K562 (cell line): Measurements from ENCODE around the gene DNAH1. TPM values are rescaled to one million over a fixed set of nuclear protein-coding genes. Genes with fewer than 3 reads are reported as not detected.

Experiments
- ATAC-seq: fragments of 200-7000 bp; cut with Tn5 transposase; 3 replicates; pipeline ENCODE4 v1.9.1; 2020; ENCODE audit warnings: moderate library complexity
- BruUV-seq: library from RNA; stranded (reverse); fragments of 400-500 nt; replicated peaks from 2 replicates; lab custom pipeline; 2021; lab: Mats Ljungman, UMichigan
- CTCF ChIA-PET: fragments of 300-600 bp; formaldehyde crosslinking; extraction: SDS; loops from one replicate; lab custom pipeline; 2021; ENCODE audit warnings: low intra/inter-chr PET ratio; lab: Yijun Ruan, JAX
- POLR2A ChIA-PET: fragments of 300-600, 350-650 bp; sonication (Branson Sonifier 250); formaldehyde crosslinking; extraction: SDS; loops from one replicate; lab custom pipeline; 2021; ENCODE audit warnings: antibody characterized with exemption, inconsistent platforms; lab: Yijun Ruan, JAX
- DNase-seq, 4 experiments: peaks; one replicate each; pipeline versions ENCODE4 v3.0.0 to v3.0.0-alpha.2; 2011 to 2018; ENCODE audit warnings: low spot score in 3 of 4, mixed read lengths in 3 of 4; ENCODE audit errors: extremely low read depth in 1 of 4
- FAIRE-seq: peaks from 2 replicates; lab custom pipeline; 2011; peaks lifted over from hg19 to GRCh38; lab: Jason Lieb, UNC
- H2AFZ ChIP-seq: 2 replicates; pipeline ENCODE4 v1.6.0; 2011; ENCODE audit warnings: low read depth, low read length, control low read depth, inconsistent platforms
- H3K27ac ChIP-seq: fragments of 200-600 bp; 3 replicates; pipeline ENCODE4 v1.8.0; 2011; ENCODE audit warnings: low read depth, mild to moderate bottlenecking, control low read depth, inconsistent platforms, low read length, moderate library complexity, mixed read lengths; ENCODE audit errors: extremely low read depth
- H3K27me3 ChIP-seq, 2 experiments: fragments of 300-600 bp in 1 of 2; 2 replicates in 1 of 2; 3 replicates in 1 of 2; pipeline versions ENCODE4 v1.6.0 to v1.8.0; 2011; ENCODE audit warnings: inconsistent platforms in 2 of 2, low read length in 2 of 2, mild to moderate bottlenecking in 1 of 2, mixed read lengths in 1 of 2, moderate library complexity in 1 of 2; ENCODE audit not compliant: control insufficient read depth in 2 of 2, insufficient read depth in 2 of 2
- H3K36me3 ChIP-seq: fragments of 300-600 bp; 3 replicates; pipeline ENCODE4 v1.8.0; 2011; ENCODE audit warnings: mild to moderate bottlenecking, low read length, inconsistent platforms; ENCODE audit not compliant: control insufficient read depth, insufficient read depth
- H3K4me1 ChIP-seq, 2 experiments: fragments of 200-600 bp in 1 of 2; replicated peaks in 1 of 2; 2 replicates in 1 of 2; 3 replicates in 1 of 2; pipeline versions ENCODE4 v1.5.1 to v1.8.0; 2011; ENCODE audit warnings: inconsistent platforms in 2 of 2, low read length in 2 of 2, mild to moderate bottlenecking in 1 of 2, mixed read lengths in 1 of 2, moderate library complexity in 1 of 2; ENCODE audit not compliant: control insufficient read depth in 2 of 2, insufficient read depth in 2 of 2
- H3K4me2 ChIP-seq: 2 replicates; pipeline ENCODE4 v1.6.1; 2011; ENCODE audit warnings: low read length, control low read depth, inconsistent platforms, mixed read lengths; ENCODE audit not compliant: insufficient read depth
- H3K4me3 ChIP-seq: fragments of 200-600 bp; sonication (generic), shearing (Covaris generic); 2 replicates; pipeline ENCODE4 v1.5.1; 2016; ENCODE audit warnings: control low read depth, inconsistent platforms
- H3K79me2 ChIP-seq: fragments of 200-600 bp; 3 replicates; pipeline ENCODE4 v1.8.0; 2011; ENCODE audit warnings: low read length, inconsistent platforms; ENCODE audit not compliant: control insufficient read depth, insufficient read depth
- H3K9ac ChIP-seq, 2 experiments: 2 replicates each; pipeline versions ENCODE4 v1.6.0 to v1.6.1; 2011; ENCODE audit warnings: low read depth in 2 of 2, low read length in 2 of 2, control low read depth in 1 of 2, inconsistent platforms in 1 of 2, mild to moderate bottlenecking in 1 of 2, mixed read lengths in 1 of 2; ENCODE audit not compliant: insufficient read depth in 1 of 2
- H3K9me1 ChIP-seq: one replicate; pipeline ENCODE4 v1.6.0; 2011; ENCODE audit warnings: inconsistent platforms, mild to moderate bottlenecking, low read length, moderate library complexity; ENCODE audit not compliant: control insufficient read depth, insufficient read depth
- H3K9me3 ChIP-seq: replicated peaks from 2 replicates; pipeline ENCODE4 v1.5.1; 2011; ENCODE audit warnings: low read depth, low read length, inconsistent platforms; ENCODE audit not compliant: control insufficient read depth, insufficient read depth
- H4K20me1 ChIP-seq: replicated peaks from 2 replicates; pipeline ENCODE4 v1.6.1; 2011; ENCODE audit warnings: low read length, inconsistent platforms, mixed read lengths; ENCODE audit not compliant: control insufficient read depth, insufficient read depth
- ELF1 ChIP-seq: fragments of 200-800 bp; sonication (Bioruptor generic); IDR thresholded peaks from 2 replicates; pipeline ENCODE4 v1.6.1; 2016; ENCODE audit warnings: missing genetic modification characterization, missing compliant biosample characterization
- ETS1 ChIP-seq: conservative IDR thresholded peaks from 2 replicates; pipeline ENCODE4 v1.6.1; 2011; ENCODE audit warnings: low read depth, mild to moderate bottlenecking, low read length; ENCODE audit not compliant: control insufficient read depth
- GTF3C2 ChIP-seq: IDR thresholded peaks from 3 replicates; pipeline ENCODE4 v1.6.1; 2011; ENCODE audit warnings: borderline replicate concordance, mild to moderate bottlenecking, moderate library complexity; ENCODE audit not compliant: insufficient read length; ENCODE audit errors: extremely low read depth
- HES1 ChIP-seq: fragments of 450-650 bp; IDR thresholded peaks from 2 replicates; pipeline ENCODE4 v1.6.1; 2016; ENCODE audit warnings: low read depth, mild to moderate bottlenecking, moderate library complexity
- LARP7 ChIP-seq: fragments of 450-650 bp; IDR thresholded peaks from 2 replicates; pipeline ENCODE4 v1.6.1; 2016
- SP1 ChIP-seq: sonication (generic); formaldehyde crosslinking; IDR thresholded peaks from 2 replicates; pipeline ENCODE4 v1.8.1; 2022; ENCODE audit warnings: mild to moderate bottlenecking, missing genetic modification reagents
- TGIF2 ChIP-seq: sonication (generic); formaldehyde crosslinking; IDR thresholded peaks from 2 replicates; pipeline ENCODE4 v1.8.1; 2022; ENCODE audit warnings: mild to moderate bottlenecking, missing genetic modification reagents, moderate library complexity
- ZBTB1 ChIP-seq: sonication (generic); formaldehyde crosslinking; IDR thresholded peaks from 2 replicates; pipeline ENCODE4 v1.8.1; 2023; ENCODE audit warnings: missing genetic modification reagents, low read depth, mild to moderate bottlenecking, borderline replicate concordance
- WGBS: fragments of 100-300 bp; shearing (Covaris generic); methylation state at CpG from one replicate; pipeline ENCODE4 v1.1.6; 2016; ENCODE audit warnings: low coverage, mixed read lengths; ENCODE audit not compliant: insufficient coverage; ENCODE audit errors: missing lambda C conversion rate; 5-methylcytosine and 5-hydroxymethylcytosine counted together
- in situ Hi-C: fragments of 300-500 bp; cut with MboI; formaldehyde crosslinking; loops from 4 replicates; pipeline ENCODE4 v1.15.0; 2018; ENCODE audit warnings: inconsistent platforms, mixed read lengths
- intact Hi-C: fragments of 100-400 bp; cut with micrococcal nuclease; formaldehyde crosslinking; loops from 2 replicates; pipeline ENCODE4 v1.14.2; 2022
- polyA plus RNA-seq, 8 experiments: library from polyadenylated mRNA; depleted of rRNA in 4 of 8; stranded (reverse) in 5 of 8; unstranded in 3 of 8; fragments of >200 nt; fragmentation: Nextera tagmentation in 2 of 8; fragmentation: Illumina TruSeq in 1 of 8; extraction: Ambion mirVana in 2 of 8; extraction: Trizol in 1 of 8; gene quantifications; 2 replicates each; pipeline versions ENCODE4 v1.2.1 to v1.2.3, GENCODE V29; 2011 to 2014; ENCODE audit warnings: inconsistent platforms in 1 of 8, missing spikeins in 1 of 8
- total RNA-seq, 7 experiments: library from RNA; depleted of rRNA in 6 of 7; stranded (reverse); fragments of >200 nt in 6 of 7; fragmentation: Illumina TruSeq in 2 of 7; extraction: Trizol in 2 of 7; gene quantifications; 2 replicates each; pipeline versions ENCODE4 v1.2.1 to v1.2.3, GENCODE V29; 2011 to 2021; ENCODE audit warnings: low replicate concordance in 1 of 7

Gene DNAH1
- total and polyA plus RNA-seq, 9 of the 15 experiments (the other 6 are each of a cell fraction or from before 2014, with no cell fraction given) = 0.04 to 0.84 (median 0.50) TPM

GRCh38 chr3:52302426-52303145 is 13.5 kb upstream of the DNAH1 start (continued):
- TF ChIP-seq SP1 (CRISPR knock-in tag) = no peak
- no peak for TF ChIP-seq ZBTB1 (CRISPR knock-in tag)
- no peak for TF ChIP-seq ETS1
- TF ChIP-seq ELF1 (tag) = no peak
- no peak for TF ChIP-seq LARP7

GRCh38 chr3:52303811-52304210 is 12.3 kb upstream of the DNAH1 start:
- H3K27ac ChIP-seq = no peak overlapping the region
- no peaks in the 10 kb centered on the region for H3K27me3 ChIP-seq
- H3K4me3 ChIP-seq = no peak overlapping the region
- H3K9me3 ChIP-seq = no peaks in the 10 kb centered on the region
- in situ Hi-C loops (no loop called here), intact Hi-C loops (no loop called here)
- H3K4me1 ChIP-seq = peaks cover 28 to 52% of the 10 kb centered on the region in 2 experiments
- TF ChIP-seq HES1 = no peak
- TF ChIP-seq GTF3C2 = no peak
- no peak for TF ChIP-seq TGIF2
- peak overlapping the region in 1 of 2 experiments; percentile 71; a peak in 1 of 4 replicates for H3K9ac ChIP-seq
- ATAC-seq (no peak), DNase-seq (no peak), FAIRE-seq (no peak)
- no peaks in the 10 kb centered on the region for H4K20me1 ChIP-seq
- H3K4me2 ChIP-seq = no peak overlapping the region
- no peaks in the 10 kb centered on the region for H3K36me3 ChIP-seq
- CTCF ChIA-PET = no interaction called here
- POLR2A ChIA-PET = no interaction called here
- no peaks in the 10 kb centered on the region for H3K79me2 ChIP-seq
- no peak overlapping the region for H2AFZ ChIP-seq
- WGBS = 68% methylated on average over 2 of the region's 2 CpGs
- no peaks in the 10 kb centered on the region for H3K9me1 ChIP-seq
- BruUV-seq = no TSS peak
